Measurements from ENCODE around the gene OST4.
A peak's percentile ranks its signal among the peaks of the same experiment; 100 is the strongest.

OST4 gene

GRCh38 chr2:27092696-27093429 is 21.4 kb upstream of the OST4 start:
- DNase-seq, result no peak

GRCh38 chr2:27091746-27092695 is 20.6 kb upstream of the OST4 start:
- no peak for DNase-seq

- DNase-seq, result no peak
These were observed 17.9 kb upstream of the OST4 start for GRCh38 chr2:27089111-27089954.

GRCh38 chr2:27088634-27089033 is 17.2 kb upstream of the OST4 start:
- DNase-seq, result no peak

- no peak for DNase-seq
These were observed 16.5 kb upstream of the OST4 start for GRCh38 chr2:27087823-27088410.

- peak; percentile 46 for DNase-seq
These were observed 15.5 kb upstream of the OST4 start, which contains the start of gene KHK for GRCh38 chr2:27086724-27087593. Gene KHK (plus strand): TSS chr2:27086772. CDS start chr2:27087260, 488 bp downstream.

- peak; percentile 89 for DNase-seq
These were observed 14.8 kb upstream of the OST4 start for GRCh38 chr2:27086090-27086723.

- no peak for DNase-seq
These were observed 14.2 kb upstream of the OST4 start for GRCh38 chr2:27085673-27086089.

GRCh38 chr2:27085062-27085672 is 13.7 kb upstream of the OST4 start:
- no peak for DNase-seq

- no peak for DNase-seq
These were observed 13.0 kb upstream of the OST4 start for GRCh38 chr2:27084297-27085061.

- DNase-seq, result no peak
These were observed 12.2 kb upstream of the OST4 start for GRCh38 chr2:27083410-27084296.

- DNase-seq, result no peak
These were observed 11.4 kb upstream of the OST4 start for GRCh38 chr2:27082773-27083409.

- DNase-seq, result no peak
These were observed 10.7 kb upstream of the OST4 start for GRCh38 chr2:27081984-27082772.

GRCh38 chr2:27080603-27080936 is 9.1 kb upstream of the OST4 start:
- DNase-seq, result no peak

- no peak for DNase-seq
These were observed 8.7 kb upstream of the OST4 start for GRCh38 chr2:27080140-27080469.

- DNase-seq, result no peak
These were observed 8.0 kb upstream of the OST4 start for GRCh38 chr2:27079233-27080139.
